Right ventricle myocardium superior (tissue), 1 donor: Measurements from ENCODE around the gene CTCFL. TPM values are rescaled to one million over a fixed set of nuclear protein-coding genes. Genes with fewer than 3 reads are reported as not detected.

Source experiments
- ATAC-seq: fragments of 200-7000 bp; cut with Tn5 transposase; one replicate; pipeline ENCODE4 v1.9.1; 2020; ENCODE audit warnings: mild to moderate bottlenecking; ENCODE audit not compliant: poor library complexity
- DNase-seq: peaks from one replicate; pipeline ENCODE4 v3.0.0-alpha.2; 2020
- intact Hi-C: fragments of 100-400 bp; cut with DNase I; formaldehyde crosslinking; loops from one replicate; pipeline ENCODE4 v1.11.2; 2022
- long read RNA-seq: library from polyadenylated mRNA; unstranded; transcript quantifications from one replicate; pipeline ENCODE4 v2.0.0, GENCODE V29; 2021
- total RNA-seq: library from RNA; stranded (reverse); fragmentation: NEBNext Ultra II Directional; extraction: Animal tissue kit (Norgen Biotek cat#: 25700); gene quantifications from one replicate; pipeline ENCODE4 v1.2.1, GENCODE V29; 2021
- donor health status: DM: no; HTN: yes; CAD: no; lungs with severe emphysema.

The CTCFL gene, protein sequence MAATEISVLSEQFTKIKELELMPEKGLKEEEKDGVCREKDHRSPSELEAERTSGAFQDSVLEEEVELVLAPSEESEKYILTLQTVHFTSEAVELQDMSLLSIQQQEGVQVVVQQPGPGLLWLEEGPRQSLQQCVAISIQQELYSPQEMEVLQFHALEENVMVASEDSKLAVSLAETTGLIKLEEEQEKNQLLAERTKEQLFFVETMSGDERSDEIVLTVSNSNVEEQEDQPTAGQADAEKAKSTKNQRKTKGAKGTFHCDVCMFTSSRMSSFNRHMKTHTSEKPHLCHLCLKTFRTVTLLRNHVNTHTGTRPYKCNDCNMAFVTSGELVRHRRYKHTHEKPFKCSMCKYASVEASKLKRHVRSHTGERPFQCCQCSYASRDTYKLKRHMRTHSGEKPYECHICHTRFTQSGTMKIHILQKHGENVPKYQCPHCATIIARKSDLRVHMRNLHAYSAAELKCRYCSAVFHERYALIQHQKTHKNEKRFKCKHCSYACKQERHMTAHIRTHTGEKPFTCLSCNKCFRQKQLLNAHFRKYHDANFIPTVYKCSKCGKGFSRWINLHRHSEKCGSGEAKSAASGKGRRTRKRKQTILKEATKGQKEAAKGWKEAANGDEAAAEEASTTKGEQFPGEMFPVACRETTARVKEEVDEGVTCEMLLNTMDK
- total RNA-seq, result not detected
- long read RNA-seq, result 0 reads

- DNase-seq (no peak), ATAC-seq (no peak)
- intact Hi-C loops, result no loop called here
These were observed at the start of gene CTCFL for GRCh38 chr20:57524511-57525176. TSS of gene CTCFL (minus strand) at chr20:57525140. CDS start at chr20:57524205, 935 bp downstream.

GRCh38 chr20:57573894-57574293 lies 49.0 kb upstream of the CTCFL start:
- DNase-seq (no peak), ATAC-seq (no peak)
- intact Hi-C loops, result no loop called here

GRCh38 chr20:57573242-57573641 lies 48.3 kb upstream of the CTCFL start:
- DNase-seq (no peak), ATAC-seq (no peak)
- intact Hi-C loops, result no loop called here

DNA sequence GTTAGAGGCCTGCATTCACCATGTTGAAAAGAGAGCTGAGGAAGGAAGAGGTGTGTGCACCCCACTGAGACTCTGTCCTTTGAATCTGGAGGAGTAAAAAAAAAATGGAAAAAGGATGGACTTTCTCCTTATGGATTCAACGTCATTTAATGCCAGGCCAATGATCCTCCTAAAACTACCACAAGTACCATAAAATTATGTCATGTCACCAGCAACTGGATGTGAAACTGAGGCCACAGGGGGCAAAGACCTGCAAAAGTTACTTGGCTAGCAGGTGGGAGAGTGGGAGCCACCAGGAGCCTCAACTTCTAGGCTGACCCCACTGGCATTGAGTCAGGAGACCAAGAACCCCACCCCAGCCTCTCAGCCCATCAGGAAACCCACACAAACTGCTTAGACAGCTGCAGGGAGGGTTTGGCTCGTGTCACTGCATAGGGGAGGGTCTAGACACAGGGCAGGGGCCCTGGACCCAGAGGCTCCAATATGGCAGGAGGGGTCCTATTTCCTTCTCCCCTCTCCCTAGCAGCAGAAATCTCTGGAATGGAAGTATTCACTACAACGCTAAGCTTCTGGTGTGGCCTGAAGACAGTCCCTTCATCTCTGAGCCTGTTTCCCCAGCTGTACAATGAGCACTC lies 47.0 kb upstream of the CTCFL start:
- intact Hi-C loops, result no loop called here
- DNase-seq (no peak), ATAC-seq (no peak)

DNA sequence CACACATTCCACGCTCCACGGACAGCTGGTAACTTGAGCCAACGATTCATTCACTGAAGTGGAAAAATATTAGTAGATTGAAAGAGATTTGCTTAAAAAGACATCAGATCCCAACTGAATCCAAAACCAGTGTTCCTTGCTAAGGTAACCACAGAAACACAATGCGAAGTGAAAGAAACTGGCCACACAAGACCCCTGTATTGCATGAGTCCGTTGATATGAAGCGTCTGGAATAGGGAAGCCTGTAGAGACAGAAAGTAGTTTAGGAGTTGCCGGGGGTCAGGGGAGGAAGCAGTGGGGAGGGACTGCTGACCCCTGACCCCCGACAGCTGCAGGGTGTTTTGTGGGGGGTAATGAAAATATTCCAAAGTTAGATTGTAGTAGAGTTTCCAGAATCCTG lies 46.0 kb upstream of the CTCFL start:
- DNase-seq (no peak), ATAC-seq (no peak)
- intact Hi-C loops, result no loop called here

DNA sequence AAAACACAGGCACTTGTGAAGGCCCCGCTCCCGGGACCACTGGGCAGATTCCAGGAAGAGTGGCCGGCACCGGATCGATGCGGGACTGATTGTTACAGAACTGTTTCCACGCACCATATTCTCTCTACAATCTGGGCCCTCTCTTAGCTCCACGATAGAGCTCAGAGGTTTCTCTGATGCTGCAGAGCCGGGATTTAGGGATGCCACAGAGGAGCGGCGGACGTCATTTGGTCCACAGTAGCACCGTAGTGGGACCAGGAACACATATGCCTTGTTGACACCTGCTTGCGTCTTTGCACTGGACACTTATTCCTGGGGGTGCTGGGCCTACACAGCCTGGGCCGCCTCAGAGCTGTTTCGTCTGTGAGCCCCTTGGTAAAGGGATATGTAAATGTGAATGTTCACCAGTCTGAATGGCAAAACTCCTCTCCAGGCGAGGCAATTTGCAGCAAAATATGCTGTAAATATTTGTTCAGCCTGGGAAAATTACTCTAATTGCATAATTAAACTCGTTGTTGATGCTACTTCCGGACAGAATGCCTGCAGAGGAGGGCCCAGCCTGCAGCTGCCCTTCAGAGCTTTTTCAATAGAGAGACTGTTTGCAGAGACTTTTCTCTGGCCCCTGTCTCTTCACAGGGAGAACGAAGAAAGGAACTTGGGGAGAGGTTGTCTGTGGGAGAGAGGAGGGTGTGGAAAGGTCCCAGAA lies 45.4 kb upstream of the CTCFL start:
- ATAC-seq (no peak), DNase-seq (no peak)
- intact Hi-C loops, result no loop called here

DNA sequence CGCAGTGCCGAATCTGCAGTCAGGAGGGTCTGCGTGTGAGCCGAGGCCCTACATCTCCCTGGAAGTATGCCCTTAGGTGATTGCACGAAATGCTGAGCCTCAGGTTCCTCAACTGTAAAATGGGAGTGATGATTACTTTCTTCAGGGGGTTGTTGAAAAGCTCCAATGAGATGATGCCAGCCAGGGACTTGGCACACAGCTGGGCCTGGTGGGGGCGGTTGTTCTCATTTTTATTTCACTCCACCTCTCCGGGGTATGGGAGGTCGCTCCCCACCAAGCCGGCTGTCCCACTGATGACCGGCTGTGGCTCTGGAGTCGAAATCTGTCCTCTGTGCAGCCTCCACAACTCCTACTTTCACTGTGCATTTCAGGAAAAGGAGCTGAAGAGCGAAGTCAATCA lies 44.0 kb upstream of the CTCFL start:
- no peak for ATAC-seq
- no peak for DNase-seq
- intact Hi-C loops, result no loop called here

DNA sequence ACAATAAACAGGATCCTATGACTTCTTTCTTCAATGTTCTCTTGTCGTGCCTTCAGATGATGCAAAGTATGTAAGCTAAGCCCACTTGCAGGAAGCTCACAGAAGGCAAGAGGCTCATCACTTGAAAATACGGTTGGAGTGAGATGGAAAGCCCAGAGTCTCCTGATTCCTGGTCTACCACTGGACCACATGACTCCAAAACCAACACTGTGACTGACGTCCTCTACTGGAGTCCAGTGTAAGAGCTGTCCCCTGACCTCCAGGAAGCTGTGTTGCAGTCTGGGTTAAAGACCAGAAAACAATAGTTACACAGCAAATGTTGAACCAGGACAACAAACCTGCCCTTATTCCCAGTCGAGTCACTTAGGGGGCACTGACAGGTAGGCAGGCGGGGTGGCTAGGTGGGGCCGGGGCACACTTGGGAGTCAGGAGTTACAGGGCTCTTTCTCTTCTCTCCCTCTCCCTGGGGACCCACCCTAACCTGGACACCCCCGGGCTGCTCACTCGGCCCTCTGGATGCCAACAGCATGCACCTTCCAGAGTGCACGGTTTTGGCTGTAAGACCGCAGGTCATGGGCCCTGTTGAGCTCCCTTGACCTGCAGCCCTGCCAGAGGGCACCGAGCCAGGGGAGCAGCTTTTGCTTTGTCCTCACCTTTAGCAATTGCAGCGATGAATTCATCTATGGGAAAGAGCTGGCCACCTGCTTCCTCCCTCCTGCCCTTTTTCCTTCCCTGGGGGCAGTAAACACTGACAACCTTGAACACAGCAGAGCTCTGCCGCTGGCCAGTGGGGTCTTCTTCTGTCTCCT lies 43.4 kb upstream of the CTCFL start:
- intact Hi-C loops, result no loop called here
- ATAC-seq (no peak), DNase-seq (no peak)

DNA sequence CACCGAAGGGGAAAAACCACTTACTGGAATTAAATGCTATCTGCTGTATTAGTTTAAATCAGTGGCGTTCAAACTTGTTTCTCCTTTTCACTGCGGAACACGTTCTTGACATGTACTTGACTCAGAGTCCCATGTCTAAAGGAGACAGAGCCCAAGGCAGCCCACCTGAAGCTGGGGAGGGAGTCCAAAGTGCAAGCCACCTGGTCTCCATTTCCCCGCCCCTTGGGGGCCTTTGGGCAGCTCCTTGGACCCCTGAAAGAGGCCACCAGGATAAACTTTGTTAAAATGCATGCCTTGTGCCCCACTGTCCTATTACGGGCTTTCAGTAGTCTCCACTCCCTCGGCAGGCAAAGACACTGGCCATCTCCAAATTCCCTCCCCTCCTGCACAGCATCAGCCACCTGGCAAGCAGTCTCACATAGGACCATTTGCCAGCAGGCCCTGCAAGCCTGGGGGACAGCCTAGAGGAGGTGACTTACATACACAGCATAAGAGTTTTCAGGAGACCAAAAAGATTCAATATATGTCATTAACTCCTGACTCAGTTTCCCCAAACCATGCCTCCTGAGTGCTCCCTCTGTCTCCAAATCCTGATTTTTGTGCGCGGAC lies 42.6 kb upstream of the CTCFL start:
- intact Hi-C loops, result no loop called here
- DNase-seq (no peak), ATAC-seq (no peak)

DNA sequence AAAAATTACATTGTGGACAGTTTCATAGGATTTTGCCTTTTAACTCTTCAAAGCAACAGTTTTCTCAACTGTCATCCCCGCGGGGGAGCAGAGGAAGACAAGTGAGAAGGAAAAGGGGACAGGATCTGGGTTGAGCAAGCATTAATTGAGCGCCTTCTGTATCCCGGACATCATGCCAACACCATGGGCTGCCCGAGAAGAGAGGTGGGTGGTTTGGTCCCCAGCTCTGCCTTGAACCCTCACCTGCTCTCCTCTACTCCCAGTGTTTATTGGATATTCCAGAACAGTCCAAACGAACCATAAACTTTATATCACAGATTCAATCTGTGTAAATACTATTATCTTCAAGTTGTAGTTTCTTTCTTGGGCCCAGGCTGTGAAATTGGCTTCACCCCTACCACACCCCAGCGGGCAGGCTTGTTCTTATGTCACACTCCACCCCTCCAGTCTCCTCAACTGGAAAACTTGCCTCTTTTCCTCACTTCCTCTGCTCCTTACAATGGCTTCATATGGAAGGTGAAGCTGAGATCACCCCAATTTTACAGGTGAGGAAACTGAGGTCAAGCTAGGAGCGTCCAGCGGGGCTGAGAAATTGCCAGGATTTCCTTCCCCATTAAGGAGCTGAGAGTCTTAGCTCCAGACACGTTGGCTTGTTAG lies 42.0 kb upstream of the CTCFL start:
- DNase-seq (no peak), ATAC-seq (no peak)
- intact Hi-C loops, result no loop called here

DNA sequence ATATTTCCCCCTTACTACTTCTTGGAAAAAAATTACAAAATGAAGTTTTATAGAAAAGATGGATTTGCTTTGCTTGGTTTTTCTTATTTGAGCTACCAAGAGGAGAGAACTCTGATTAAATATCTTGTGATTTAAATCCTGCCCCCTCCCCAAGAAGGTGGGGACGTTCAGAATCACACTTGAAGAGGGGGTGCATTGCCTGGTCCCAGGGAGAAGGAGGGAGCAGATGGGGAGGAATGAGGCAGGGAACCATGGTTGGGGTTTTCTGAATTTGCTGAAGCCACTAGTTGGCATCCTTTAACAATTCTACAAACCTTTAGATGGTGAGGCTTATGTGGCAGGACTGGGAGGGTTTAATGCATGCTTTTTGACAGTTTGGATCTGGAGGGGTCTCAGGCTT lies 41.5 kb upstream of the CTCFL start:
- ATAC-seq (no peak), DNase-seq (no peak)
- intact Hi-C loops, result no loop called here

DNA sequence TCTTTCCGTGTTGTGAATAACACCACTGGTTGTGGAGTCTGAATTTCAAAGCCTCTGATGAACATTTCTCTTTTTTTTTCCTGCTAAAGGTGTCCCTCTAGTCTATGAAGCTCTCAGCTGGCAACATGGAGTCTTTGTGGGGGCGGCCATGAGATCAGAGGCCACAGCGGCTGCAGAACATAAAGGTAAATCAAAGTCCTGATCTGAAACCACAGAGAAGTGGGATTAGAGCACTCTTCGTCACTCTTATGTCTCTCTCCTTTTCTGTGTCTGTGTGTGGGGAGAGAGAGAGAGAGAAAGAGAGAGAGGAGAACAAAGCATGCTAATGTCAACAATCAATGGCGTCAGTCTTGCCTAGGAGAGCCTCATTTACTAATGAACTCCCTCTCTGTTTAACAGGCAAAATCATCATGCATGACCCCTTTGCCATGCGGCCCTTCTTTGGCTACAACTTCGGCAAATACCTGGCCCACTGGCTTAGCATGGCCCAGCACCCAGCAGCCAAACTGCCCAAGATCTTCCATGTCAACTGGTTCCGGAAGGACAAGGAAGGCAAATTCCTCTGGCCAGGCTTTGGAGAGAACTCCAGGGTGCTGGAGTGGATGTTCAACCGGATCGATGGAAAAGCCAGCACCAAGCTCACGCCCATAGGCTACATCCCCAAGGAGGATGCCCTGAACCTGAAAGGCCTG lies 40.2 kb upstream of the CTCFL start:
- ATAC-seq, result no peak
- intact Hi-C loops, result no loop called here
- DNase-seq, result no peak

- DNase-seq (no peak), ATAC-seq (no peak)
- intact Hi-C loops, result no loop called here
These were observed 39.4 kb upstream of the CTCFL start for GRCh38 chr20:57564180-57564802.

DNA sequence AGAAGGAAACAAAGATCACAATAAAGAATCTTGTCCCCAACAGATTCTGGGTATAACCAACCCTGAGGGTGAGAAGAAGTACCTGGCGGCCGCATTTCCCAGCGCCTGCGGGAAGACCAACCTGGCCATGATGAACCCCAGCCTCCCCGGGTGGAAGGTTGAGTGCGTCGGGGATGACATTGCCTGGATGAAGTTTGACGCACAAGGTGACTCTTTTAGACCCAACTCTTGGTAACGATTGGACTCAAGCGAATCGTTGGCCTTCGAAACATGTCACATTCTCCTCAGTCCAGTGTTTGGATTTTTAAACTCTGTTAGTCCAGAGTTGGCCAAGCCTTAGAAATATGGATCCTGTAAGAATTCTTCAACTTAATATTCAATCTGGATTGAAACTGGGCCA lies 38.6 kb upstream of the CTCFL start:
- intact Hi-C loops, result no loop called here
- DNase-seq, result no peak
- no peak for ATAC-seq

- no peak for DNase-seq
- intact Hi-C loops, result no loop called here
- ATAC-seq, result no peak
These were observed 37.9 kb upstream of the CTCFL start for GRCh38 chr20:57562541-57563465.
